ENCODE measurements around the gene PABPN1L.

DNA sequence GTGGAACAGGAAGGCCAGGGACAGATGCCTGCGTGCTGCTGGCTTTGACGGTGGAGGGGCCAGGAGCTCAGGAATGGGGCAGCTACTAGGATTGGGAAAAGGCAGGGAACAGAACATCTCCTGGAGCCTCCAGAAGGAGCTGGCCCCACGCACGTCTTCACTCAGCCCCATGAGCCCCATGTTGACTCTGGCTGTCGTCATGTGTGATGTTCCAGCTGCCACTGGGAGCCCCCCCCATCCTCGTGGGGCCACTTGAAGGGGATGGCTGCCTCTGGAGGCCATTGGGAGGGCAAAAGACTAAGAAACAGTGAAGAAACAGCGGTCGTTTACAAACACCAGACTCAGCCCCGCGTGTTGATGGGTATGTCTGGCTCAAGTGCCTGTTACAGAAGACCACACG is 36.2 kb downstream of the PABPN1L start:
- TF ChIP-seq, protein P1, sequence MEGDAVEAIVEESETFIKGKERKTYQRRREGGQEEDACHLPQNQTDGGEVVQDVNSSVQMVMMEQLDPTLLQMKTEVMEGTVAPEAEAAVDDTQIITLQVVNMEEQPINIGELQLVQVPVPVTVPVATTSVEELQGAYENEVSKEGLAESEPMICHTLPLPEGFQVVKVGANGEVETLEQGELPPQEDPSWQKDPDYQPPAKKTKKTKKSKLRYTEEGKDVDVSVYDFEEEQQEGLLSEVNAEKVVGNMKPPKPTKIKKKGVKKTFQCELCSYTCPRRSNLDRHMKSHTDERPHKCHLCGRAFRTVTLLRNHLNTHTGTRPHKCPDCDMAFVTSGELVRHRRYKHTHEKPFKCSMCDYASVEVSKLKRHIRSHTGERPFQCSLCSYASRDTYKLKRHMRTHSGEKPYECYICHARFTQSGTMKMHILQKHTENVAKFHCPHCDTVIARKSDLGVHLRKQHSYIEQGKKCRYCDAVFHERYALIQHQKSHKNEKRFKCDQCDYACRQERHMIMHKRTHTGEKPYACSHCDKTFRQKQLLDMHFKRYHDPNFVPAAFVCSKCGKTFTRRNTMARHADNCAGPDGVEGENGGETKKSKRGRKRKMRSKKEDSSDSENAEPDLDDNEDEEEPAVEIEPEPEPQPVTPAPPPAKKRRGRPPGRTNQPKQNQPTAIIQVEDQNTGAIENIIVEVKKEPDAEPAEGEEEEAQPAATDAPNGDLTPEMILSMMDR (IDR thresholded peaks at IDR 0.05; ENCODE audit: low read length) = no peak
- TF ChIP-seq EZH2phosphoT487 (IDR thresholded peaks at IDR 0.05; ENCODE audit: low read length) = no peak

Data from MM.1S (cell line).